Esophagus (tissue), 2 donors: ENCODE data around the gene SHFL. TPM values are rescaled to one million over a fixed set of nuclear protein-coding genes. Genes with fewer than 3 reads are reported as not detected.

Experiments
- H3K27ac ChIP-seq, 2 donors: one replicate each; pipeline ENCODE4 v1.5.1; 2013; ENCODE audit warnings: low read depth in 2 of 2, mild to moderate bottlenecking in 2 of 2, inconsistent platforms in 1 of 2, low read length in 1 of 2, moderate library complexity in 1 of 2
- H3K27me3 ChIP-seq, 2 donors: one replicate each; pipeline ENCODE4 v1.6.1; 2013; ENCODE audit warnings: low read length in 2 of 2, control low read depth in 1 of 2, mild to moderate bottlenecking in 1 of 2; ENCODE audit not compliant: insufficient read depth in 2 of 2, control insufficient read depth in 1 of 2
- H3K36me3 ChIP-seq, 2 donors: one replicate each; pipeline ENCODE4 v1.6.1; 2013; ENCODE audit warnings: low read length in 1 of 2; ENCODE audit not compliant: control insufficient read depth in 2 of 2, insufficient read depth in 2 of 2
- H3K4me1 ChIP-seq, 2 donors: one replicate each; pipeline ENCODE4 v1.6.1; 2013; ENCODE audit warnings: low read length in 1 of 2; ENCODE audit not compliant: control insufficient read depth in 2 of 2, insufficient read depth in 2 of 2
- H3K4me3 ChIP-seq, 2 donors: one replicate each; pipeline ENCODE4 v1.5.1; 2013; ENCODE audit warnings: low read length in 2 of 2, mild to moderate bottlenecking in 2 of 2, low read depth in 1 of 2, moderate library complexity in 1 of 2
- H3K9me3 ChIP-seq, 2 donors: one replicate each; pipeline ENCODE4 v1.6.1; 2013; ENCODE audit warnings: mild to moderate bottlenecking in 2 of 2, low read depth in 1 of 2, low read length in 1 of 2, moderate library complexity in 1 of 2; ENCODE audit not compliant: control insufficient read depth in 2 of 2, insufficient read depth in 1 of 2
- WGBS, 2 donors: extraction: QIAGEN DNeasy Blood & Tissue Kit; methylation state at CpG; one replicate each; pipeline ENCODE4 v1.1.7; 2013; 5-methylcytosine and 5-hydroxymethylcytosine counted together
- polyA plus RNA-seq, 2 donors: library from polyadenylated mRNA; stranded (reverse); fragments of 200-250 nt; gene quantifications; one replicate each; pipeline ENCODE4 v1.2.3, GENCODE V29; 2013
- donor health status: healthy with polysubstance abuse.
- donor health status: Bipolar disorder and iron deficiency.

SHFL gene
- polyA plus RNA-seq, 2 donors: 15.7 to 22.9 TPM

DNA sequence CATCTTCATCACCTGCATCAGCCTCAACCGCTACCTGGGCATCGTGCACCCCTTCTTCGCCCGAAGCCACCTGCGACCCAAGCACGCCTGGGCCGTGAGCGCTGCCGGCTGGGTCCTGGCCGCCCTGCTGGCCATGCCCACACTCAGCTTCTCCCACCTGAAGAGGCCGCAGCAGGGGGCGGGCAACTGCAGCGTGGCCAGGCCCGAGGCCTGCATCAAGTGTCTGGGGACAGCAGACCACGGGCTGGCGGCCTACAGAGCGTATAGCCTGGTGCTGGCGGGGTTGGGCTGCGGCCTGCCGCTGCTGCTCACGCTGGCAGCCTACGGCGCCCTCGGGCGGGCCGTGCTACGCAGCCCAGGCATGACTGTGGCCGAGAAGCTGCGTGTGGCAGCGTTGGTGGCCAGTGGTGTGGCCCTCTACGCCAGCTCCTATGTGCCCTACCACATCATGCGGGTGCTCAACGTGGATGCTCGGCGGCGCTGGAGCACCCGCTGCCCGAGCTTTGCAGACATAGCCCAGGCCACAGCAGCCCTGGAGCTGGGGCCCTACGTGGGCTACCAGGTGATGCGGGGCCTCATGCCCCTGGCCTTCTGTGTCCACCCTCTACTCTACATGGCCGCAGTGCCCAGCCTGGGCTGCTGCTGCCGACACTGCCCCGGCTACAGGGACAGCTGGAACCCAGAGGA is 28.0 kb downstream of the SHFL start:
- peaks cover 0 to 3% of the 10 kb centered on the region in 2 donors for H3K9me3 ChIP-seq
- 74 to 86% methylated on average over 43 of the region's 43 CpGs for WGBS, 2 donors
- peaks cover 13 to 62% of the 10 kb centered on the region in 2 donors for H3K36me3 ChIP-seq
- no peaks in the 10 kb centered on the region for H3K27me3 ChIP-seq
- peaks cover 0 to 18% of the 10 kb centered on the region in 2 donors for H3K4me1 ChIP-seq
- H3K4me3 ChIP-seq: no peak overlapping the region
- H3K27ac ChIP-seq: no peak overlapping the region

- peaks cover 0 to 3% of the 10 kb centered on the region in 2 donors for H3K9me3 ChIP-seq
- WGBS, 2 donors: 73 to 74% methylated on average over 26 of the region's 26 CpGs
- H3K27me3 ChIP-seq: no peaks in the 10 kb centered on the region
- no peak overlapping the region for H3K27ac ChIP-seq
- peaks cover 13 to 55% of the 10 kb centered on the region in 2 donors for H3K36me3 ChIP-seq
- H3K4me3 ChIP-seq: no peak overlapping the region
- H3K4me1 ChIP-seq: peaks cover 0 to 19% of the 10 kb centered on the region in 2 donors
These were observed 28.7 kb downstream of the SHFL start for GRCh38 chr19:10114651-10115391.

- Histone ChIP-seq H3K27ac (no peak overlapping the region), H3K9me3 (peaks cover 0 to 3% of the 10 kb centered on the region in 2 donors), H3K36me3 (peaks cover 10 to 48% of the 10 kb centered on the region in 2 donors), H3K4me3 (no peak overlapping the region), H3K4me1 (peaks cover 0 to 19% of the 10 kb centered on the region in 2 donors), H3K27me3 (no peaks in the 10 kb centered on the region)
- WGBS, 2 donors: 84 to 87% methylated on average over 41 to 45 of the region's 45 CpGs
These were observed 29.4 kb downstream of the SHFL start for GRCh38 chr19:10115392-10116084.

DNA sequence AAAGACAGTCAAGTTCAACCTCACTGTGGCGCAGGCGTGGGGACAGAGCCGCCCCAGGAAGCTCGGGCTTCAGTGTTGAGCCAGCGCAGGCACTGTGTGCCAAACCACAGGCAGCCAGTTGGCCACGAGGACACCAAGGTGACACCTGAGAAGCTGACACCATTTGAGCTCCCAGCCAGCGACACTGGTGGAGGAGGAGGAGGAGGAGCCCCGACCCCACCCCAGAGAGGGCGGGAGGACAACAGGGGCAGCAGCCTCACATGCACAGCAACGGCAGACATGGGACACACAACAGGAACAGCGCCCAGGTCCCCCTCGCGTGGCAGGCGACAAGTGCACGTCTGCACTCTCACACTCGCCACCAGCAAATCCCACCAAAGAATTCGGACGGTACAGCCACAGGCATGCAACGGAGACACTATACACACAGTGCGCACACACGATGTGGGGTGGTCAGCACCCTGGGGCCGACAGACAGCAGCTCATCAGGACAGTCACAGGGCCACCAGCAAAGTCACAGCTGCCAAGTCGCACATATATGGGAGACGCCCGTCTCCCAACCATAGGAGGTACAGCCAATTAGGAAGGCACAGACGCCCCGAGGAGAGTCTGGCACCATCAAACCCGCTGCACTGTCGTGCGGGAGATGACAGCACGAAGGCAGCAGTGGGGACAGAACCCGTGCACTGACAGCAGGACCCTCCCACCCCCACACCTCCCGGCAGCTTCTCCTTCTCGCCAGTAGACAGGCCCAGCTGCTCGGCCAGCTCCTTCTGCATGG is 30.2 kb downstream of the SHFL start:
- Histone ChIP-seq H3K36me3 (peaks cover 10 to 41% of the 10 kb centered on the region in 2 donors), H3K9me3 (peaks cover 0 to 3% of the 10 kb centered on the region in 2 donors), H3K27ac (no peak overlapping the region), H3K4me1 (peaks cover 0 to 19% of the 10 kb centered on the region in 2 donors), H3K27me3 (no peaks in the 10 kb centered on the region), H3K4me3 (no peak overlapping the region)
- 83% methylated on average over 31 to 35 of the region's 35 CpGs for WGBS, 2 donors

DNA sequence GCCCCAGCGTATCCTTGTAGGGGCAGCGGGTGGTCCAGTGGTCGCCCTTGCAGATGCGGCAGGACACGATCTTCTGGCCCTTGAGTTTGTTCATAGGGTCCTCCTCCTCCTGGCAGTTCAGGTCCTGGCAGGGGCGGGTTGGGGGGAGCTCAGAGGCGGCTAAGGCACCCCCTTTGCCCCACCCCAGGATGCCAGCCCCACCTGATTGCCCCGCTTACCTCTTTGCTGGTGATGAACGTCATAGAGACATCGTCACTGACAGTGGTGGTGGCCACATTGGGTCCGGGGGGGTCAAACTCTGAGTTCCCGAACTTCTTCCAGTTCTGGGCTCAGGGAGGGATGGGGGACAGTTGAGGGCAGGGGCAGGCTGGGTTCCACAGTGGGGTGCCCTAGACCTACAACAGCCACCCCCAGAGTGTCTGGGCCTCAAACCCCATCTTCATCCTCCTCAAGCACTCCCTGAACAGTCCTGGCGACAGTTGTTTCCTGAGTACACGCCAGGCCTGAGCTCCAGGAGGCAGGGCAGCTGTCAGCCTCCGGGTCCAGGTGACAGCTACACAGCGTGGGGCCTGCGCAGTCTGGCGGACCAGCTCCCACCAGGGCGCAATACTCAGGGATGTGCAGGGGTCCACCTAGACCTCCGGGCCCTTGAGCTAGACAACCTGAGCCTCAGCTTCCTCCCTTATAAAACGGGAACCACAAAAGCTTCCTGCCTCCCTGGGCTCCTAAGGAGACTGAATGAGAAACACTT is 30.9 kb downstream of the SHFL start:
- Histone ChIP-seq H3K4me1 (peaks cover 0 to 18% of the 10 kb centered on the region in 2 donors), H3K27ac (no peak overlapping the region), H3K4me3 (no peak overlapping the region), H3K27me3 (no peaks in the 10 kb centered on the region), H3K36me3 (peaks cover 10 to 38% of the 10 kb centered on the region in 2 donors), H3K9me3 (peaks cover 0 to 3% of the 10 kb centered on the region in 2 donors)
- WGBS, 2 donors: 89% methylated on average over 21 of the region's 21 CpGs

DNA sequence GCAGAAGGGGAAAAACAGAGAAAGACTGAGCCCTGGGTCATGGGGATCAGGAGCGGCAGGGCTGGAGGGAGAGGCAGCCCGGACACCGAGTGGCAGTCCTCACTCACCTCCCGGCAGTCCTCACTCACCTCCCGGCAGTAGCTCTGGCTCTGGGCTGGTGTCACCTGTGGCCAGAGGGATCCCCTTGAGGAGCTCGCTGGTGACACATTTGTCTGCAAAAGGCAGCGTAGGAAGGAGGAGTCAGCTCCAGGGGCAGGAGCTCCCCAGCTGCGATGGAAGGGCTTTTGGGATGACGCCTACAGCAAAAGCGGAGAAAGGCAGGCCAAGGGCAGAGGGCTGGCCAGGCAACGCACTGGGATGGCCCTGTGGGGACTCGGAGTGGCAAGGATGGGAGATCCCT is 32.8 kb downstream of the SHFL start:
- H3K27me3 ChIP-seq: no peaks in the 10 kb centered on the region
- peaks cover 0 to 3% of the 10 kb centered on the region in 2 donors for H3K9me3 ChIP-seq
- 30 to 37% methylated on average over 12 of the region's 12 CpGs for WGBS, 2 donors
- peaks cover 0 to 11% of the 10 kb centered on the region in 2 donors for H3K4me1 ChIP-seq
- peak overlapping the region in 1 of 2 donors; percentile 86 for H3K27ac ChIP-seq
- H3K36me3 ChIP-seq: peaks cover 10 to 34% of the 10 kb centered on the region in 2 donors
- peak overlapping the region; percentile 81 to 98 for H3K4me3 ChIP-seq

- 45 to 58% methylated on average over 9 of the region's 9 CpGs for WGBS, 2 donors
- Histone ChIP-seq H3K9me3 (peaks cover 0 to 3% of the 10 kb centered on the region in 2 donors), H3K36me3 (peaks cover 10 to 19% of the 10 kb centered on the region in 2 donors), H3K4me1 (peaks cover 0 to 11% of the 10 kb centered on the region in 2 donors), H3K27ac (peak overlapping the region; percentile 40 to 77), H3K27me3 (no peaks in the 10 kb centered on the region), H3K4me3 (no peak overlapping the region)
These were observed 34.5 kb downstream of the SHFL start for GRCh38 chr19:10120538-10121189.

DNA sequence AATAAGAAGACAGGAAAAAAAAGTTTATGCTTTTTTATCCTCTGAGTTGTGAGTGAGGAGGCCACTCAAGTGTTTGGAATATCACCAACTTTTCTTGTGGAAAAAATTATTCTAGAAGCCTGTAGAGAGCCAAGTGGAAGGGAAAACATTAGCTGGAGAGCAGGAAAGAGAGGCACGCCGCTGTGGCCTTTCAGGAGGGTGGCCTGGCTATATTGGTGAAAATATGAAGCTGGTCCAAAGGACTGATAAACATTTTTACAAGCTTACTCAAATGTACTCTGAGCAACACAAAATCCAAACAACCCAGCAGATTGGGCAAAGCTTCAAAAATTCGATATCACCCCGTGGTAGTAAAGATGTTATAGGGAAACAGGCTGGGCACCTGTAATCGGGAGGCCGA is 35.9 kb downstream of the SHFL start:
- no peak overlapping the region for H3K4me3 ChIP-seq
- peaks cover 0 to 5% of the 10 kb centered on the region in 2 donors for H3K36me3 ChIP-seq
- peak overlapping the region in 1 of 2 donors; percentile 17 for H3K27ac ChIP-seq
- peaks cover 0 to 7% of the 10 kb centered on the region in 2 donors for H3K4me1 ChIP-seq
- no peaks in the 10 kb centered on the region for H3K27me3 ChIP-seq
- H3K9me3 ChIP-seq: no peaks in the 10 kb centered on the region
- 62 to 71% methylated on average over 6 of the region's 6 CpGs for WGBS, 2 donors
